GM18520 (cell line): ENCODE results near the gene FLRT1.
"Not testable (repeated sequence)": the region's sequence is repeated elsewhere in the genome, so short reads cannot be mapped to it uniquely, and the experiment has no call there.

Experiments used
- ATAC-seq: cut with Tn5 transposase; IDR thresholded peaks from one replicate; pipeline ENCODE4 v1.9.1; 2021; ENCODE audit not compliant: unreplicated experiment

FLRT1 gene

GRCh38 chr11:64044730-64045393, 9.1 kb downstream of the FLRT1 start:
- no peak for ATAC-seq

- no peak for ATAC-seq
These were observed 10.0 kb downstream of the FLRT1 start for GRCh38 chr11:64045700-64046099.

GRCh38 chr11:64047373-64047772, 11.6 kb downstream of the FLRT1 start:
- not testable (repeated sequence) for ATAC-seq

GRCh38 chr11:64048042-64048854, 12.5 kb downstream of the FLRT1 start:
- no peak for ATAC-seq

GRCh38 chr11:64049509-64049908, 13.8 kb downstream of the FLRT1 start:
- no peak for ATAC-seq

GRCh38 chr11:64051297-64051696, 15.6 kb downstream of the FLRT1 start:
- ATAC-seq, result no peak

GRCh38 chr11:64052436-64052835, 16.7 kb downstream of the FLRT1 start:
- no peak for ATAC-seq

GRCh38 chr11:64052938-64053622, 17.3 kb downstream of the FLRT1 start:
- ATAC-seq, result no peak

GRCh38 chr11:64053699-64054098, 18.0 kb downstream of the FLRT1 start:
- ATAC-seq, result no peak

GRCh38 chr11:64055077-64055476, 19.3 kb downstream of the FLRT1 start:
- no peak for ATAC-seq

GRCh38 chr11:64056213-64056785, 20.6 kb downstream of the FLRT1 start:
- no peak for ATAC-seq

- ATAC-seq, result no peak
These were observed 21.1 kb downstream of the FLRT1 start for GRCh38 chr11:64056861-64057260.

- ATAC-seq, result no peak
These were observed 22.2 kb downstream of the FLRT1 start for GRCh38 chr11:64057890-64058289.

- ATAC-seq, result no peak
These were observed 22.8 kb downstream of the FLRT1 start for GRCh38 chr11:64058494-64058893.

- no peak for ATAC-seq
These were observed 23.8 kb downstream of the FLRT1 start for GRCh38 chr11:64059339-64060140.

GRCh38 chr11:64060263-64060860, 24.6 kb downstream of the FLRT1 start:
- ATAC-seq, result no peak

GRCh38 chr11:64060861-64061444, 25.2 kb downstream of the FLRT1 start:
- no peak for ATAC-seq

- ATAC-seq, result no peak
These were observed 26.7 kb downstream of the FLRT1 start for GRCh38 chr11:64062185-64063039.

GRCh38 chr11:64063777-64064176, 28.0 kb downstream of the FLRT1 start:
- ATAC-seq, result no peak
